Stimulated activated CD4-positive, alpha-beta T cell treated with anti-CD3 and anti-CD28 coated beads, Interleukin-4, amount 100 ng/mL, for 48 hours (primary cell): ENCODE measurements around the gene XIRP2.
"Not testable (repeated sequence)": the region's sequence is repeated elsewhere in the genome, so short reads cannot be mapped to it uniquely, and the experiment has no call there.

Experiments
- DNase-seq, 2 donors: peaks; one replicate each; pipeline ENCODE4 v3.0.0-alpha.2; 2020; ENCODE audit warnings: low read depth in 2 of 2

XIRP2 gene

DNA sequence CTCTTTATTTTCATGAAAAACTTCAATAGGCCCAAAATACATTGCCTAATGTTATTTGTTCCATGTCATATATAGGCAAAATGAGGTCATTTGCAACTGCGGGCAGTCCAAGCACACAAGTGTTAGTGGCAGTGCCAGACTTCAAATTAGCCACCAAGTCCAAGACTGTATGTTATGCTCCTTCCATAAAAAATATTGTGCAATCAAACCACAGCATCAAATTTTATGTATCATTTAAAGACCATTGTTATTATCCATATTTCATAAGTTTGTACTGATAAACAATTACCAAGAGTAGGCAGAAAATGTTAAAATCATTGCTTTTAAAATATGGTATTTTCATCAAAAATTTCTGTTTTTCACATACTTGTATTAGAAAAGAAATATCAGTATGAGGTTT is 54.1 kb downstream of the XIRP2 start:
- DNase-seq: no peak

DNA sequence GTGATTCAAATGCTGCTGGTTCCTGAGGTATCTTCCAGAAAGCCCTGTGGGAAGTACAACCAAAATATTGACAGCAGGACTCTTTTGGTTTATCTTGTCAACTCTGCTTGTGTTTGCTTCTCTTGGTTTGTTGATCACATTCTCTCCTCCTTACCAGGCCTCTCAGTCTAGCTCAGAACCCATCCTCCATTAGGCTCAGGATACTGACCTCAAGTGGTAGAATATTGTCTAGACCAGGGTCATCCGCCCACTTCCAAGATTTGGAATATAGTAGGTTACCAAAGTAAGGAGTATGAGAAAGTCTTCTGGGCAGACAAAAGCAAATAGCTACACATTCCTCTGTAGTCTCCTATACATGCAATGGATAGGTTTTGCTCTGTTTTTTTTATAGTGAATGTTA is 56.6 kb downstream of the XIRP2 start:
- DNase-seq: no peak

DNA sequence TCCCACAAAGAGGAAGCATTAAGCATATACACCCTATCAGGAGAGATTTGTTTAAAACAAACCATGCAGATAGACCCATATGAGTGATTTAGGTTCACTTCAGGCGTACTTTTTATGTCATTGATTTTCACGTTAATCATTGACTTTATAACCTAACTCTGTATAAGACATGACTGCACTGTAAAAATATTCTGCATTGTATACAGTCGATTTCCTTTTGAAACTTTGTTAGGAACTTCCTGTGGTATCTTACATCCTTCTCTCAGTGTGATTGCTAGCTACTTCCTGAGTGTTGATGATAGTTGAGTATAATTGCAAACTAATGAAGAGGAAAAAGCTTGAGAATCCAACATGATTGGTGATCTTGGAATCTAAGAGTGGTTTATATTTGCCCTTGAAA is 69.4 kb downstream of the XIRP2 start:
- DNase-seq: no peak

DNA sequence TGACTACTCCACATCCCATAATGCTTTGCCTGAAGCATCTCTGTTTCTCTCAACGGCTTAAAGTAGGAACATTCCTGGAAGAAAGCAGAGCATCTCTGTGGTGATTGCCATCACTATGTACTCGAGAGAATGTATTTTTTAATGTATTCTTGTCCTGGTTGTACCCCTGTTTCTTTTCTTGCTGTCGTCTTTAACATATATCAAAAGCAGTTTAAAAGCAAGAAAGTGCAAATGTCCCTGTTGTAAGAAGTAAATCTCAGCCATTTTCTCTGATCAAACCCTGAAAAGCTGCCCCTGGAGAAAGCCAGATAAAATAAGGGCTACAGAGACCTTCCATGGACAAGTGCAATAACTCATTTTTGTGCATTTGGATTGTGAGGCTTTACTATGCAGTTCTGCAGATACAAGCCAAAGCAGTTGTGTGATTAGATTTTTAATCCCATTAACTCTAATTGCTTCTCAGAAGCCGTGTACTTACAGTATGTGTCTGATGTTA is 70.8 kb downstream of the XIRP2 start:
- no peak for DNase-seq

DNA sequence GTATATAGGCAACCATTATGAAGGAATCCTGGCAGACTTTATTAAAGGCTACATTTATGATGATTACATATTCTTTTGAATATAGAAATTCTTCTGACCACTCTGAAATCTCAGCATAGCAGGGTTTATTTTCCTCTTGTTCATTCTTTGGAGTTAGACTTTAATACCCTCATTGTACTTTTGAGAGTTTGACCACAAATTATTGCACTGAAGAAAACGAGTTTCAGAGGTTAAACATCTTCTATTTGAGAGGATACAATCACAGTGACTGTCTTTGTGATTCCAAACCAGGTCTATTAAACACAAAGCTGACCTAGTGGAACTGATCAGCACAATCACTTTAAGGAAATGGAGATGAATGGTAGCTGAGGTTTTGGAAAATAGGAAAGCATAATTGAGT is 71.3 kb downstream of the XIRP2 start:
- DNase-seq: no peak

DNA sequence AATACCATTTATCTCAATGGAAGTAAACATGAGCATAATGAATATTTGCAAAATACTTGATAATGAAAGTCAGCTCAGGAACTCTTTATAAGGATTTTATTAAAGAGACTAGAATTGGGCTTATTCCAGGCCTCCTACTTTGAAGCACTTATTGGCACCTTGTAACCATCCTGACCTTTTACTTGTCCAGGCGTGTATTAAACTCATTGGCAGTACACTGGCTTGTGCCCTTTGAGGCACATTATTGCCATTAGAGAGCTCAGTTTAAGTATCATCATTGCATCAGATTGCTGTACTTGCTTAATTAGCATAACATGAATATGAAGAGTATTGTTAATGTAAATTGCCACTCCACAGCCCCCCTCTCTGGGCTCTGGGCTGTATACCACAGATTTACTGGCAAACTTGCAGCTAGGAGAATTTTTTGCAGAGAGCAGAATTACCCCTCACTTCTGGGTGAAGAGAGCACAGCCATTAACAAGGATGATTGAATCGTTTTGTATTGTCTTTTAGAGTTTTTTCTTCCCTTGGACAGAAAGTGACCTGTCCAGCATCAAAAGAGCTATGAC is 72.5 kb downstream of the XIRP2 start:
- no peak for DNase-seq

DNA sequence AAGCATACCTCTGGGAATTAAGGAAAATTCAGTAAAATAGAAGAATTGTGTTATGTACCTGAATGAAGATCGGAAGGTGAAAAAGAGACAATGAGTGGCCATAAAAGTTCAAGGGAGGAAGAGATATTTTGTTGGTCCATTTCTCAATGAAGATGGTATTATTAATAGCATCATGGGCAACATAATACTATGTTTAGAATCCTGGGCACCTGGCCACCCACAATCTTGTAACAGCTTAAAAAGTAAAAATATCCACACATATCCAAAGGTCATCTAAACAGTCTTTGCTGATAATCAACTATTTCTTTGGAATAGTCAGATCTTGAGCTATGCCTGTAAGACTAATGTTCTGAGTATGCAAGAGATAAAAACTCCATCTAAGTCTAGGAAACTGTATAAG is 73.7 kb downstream of the XIRP2 start:
- no peak for DNase-seq

DNA sequence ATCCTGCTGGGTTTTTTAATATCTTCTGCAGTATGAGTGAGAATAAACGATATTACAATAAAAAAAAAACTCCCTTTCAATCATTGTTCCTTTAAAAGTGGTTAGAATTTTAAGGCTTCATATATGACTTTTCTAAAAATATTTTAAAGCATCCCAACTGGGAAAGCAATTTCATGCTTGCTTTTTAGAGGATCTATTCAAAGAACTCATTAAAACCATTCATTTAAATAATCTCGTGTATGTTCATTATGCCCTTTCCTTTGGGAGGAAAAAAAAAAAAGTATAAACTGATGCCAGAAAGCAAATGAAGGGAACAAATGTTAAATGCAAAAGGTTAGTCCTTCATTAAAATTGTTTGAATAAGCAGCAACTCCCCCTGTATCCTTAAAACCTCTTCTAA is 81.2 kb downstream of the XIRP2 start:
- no peak for DNase-seq

DNA sequence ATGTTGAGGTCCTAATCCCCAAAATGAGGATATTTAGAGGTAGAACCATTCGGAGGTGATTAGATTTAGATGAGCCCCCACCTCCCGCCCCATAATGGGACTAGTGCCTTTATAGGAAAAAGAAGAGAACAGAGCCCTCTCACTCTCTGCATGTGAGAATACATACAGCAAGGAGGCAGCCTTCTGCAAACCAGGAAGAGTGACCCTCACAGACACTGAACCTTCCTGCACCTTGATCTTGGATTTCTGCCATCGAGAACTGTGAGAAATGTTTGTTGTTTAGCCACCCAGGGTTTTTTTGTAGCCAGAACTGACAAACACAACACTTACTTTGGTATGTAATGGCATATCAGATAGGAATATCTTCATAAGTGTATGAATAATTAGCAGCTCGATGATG is 83.7 kb downstream of the XIRP2 start:
- DNase-seq: no peak

DNA sequence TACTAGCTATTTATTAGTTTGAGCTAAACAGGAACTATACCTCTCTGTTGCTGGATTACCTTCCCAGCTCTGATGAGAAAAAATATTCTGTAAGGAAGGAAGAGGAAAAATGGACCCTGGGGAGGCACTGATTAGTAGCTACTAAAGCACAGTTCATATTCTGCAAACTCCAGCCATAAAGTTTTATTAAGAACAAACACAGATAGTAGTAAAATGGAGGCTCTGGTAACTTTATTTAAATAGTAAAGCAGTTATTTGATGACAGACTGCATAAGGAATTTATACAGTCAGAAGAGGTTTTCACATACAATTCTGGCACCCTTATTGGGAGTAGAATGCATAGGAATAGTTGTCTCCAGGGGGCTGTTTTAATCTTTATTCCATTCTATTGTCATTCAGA is 84.1 kb downstream of the XIRP2 start:
- no peak for DNase-seq

DNA sequence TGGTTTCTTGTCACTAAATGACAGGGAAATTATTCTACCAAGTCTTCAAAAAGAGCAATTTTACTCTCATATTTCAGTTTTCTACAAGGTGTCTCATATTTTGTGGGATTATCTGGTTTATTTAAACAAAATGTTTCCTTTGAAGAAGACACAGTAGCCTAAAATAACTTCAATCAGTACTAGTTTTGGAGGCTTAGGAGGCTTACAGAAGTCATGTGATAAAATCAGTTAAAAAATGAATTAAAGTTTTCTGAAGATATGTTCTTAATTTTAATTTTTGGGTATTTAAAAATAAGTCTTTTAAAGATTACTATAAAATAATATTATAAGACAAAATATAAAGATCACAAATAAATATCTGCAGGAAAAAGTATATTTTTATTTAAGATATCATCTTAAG is 95.9 kb downstream of the XIRP2 start:
- DNase-seq: no peak

DNA sequence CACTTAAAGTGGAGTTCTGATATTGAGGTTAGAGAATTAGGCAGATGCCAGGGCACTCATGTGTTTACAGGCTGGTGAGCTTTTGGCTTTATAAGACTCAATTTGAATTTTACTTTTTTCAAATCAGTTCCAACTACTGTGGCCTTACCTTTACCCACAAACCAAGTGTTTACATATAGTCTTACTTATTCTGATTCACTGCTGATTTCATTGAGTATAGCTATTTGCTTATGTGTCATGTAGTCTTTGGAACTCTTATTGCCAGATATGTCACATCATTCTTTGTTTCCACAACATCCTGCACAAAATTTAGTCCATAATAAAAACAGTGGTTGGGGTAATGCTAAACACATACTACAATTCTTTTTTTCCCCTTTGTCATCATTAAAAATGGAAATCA is 96.5 kb downstream of the XIRP2 start:
- no peak for DNase-seq

DNA sequence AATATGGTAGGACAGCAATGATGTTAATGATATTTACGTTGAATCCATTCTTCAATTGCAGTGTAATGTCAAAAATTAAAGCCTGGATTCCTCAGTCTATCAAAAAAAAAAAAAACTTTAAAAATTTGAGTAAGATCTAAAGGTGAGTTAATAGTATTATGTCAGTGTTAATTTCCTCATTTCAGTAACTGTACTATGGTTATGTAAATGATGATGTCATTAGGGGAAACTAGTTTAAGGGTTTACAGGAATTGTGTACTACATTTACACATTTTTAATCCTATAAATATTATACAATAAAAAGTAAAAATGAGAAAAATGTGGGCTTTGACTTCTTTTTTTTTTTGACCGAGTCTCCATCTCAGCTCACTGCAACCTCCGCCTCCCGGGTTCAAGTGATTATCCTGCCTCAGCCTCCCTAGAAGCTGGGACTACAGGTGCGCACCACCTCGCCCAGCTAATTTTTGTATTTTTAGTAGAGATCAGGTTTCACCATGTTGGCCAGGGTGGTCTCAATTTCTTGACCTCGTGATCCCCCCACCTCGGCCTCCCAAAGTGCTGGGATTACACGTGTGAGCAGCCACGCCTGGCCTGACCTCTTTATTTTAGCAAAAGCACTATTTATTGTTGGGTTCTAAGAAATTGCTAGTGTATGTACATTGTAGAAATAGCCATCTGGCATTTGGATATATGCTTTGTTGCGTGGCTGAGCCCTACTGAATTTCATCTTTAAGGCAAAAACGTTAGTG is 106.5 kb downstream of the XIRP2 start:
- no peak for DNase-seq

DNA sequence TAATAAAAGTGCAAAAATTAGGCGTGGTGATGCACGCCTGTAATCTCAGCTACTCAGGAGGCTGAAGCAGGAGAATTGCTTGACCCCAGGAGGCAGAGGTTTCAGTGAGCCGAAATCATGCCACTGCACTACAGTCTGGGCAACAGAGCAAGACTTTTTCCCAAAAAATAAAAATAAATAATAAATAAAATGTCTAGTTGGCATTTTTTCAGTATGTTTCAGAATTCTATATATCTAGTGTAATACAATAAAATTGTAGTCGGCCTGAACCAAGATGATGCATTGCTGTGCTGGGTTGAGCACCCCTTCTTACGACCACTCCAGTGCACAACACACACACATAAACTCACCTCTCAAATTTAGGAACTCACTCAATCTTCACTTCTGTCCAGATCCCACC is 108.2 kb downstream of the XIRP2 start:
- DNase-seq: no peak

DNA sequence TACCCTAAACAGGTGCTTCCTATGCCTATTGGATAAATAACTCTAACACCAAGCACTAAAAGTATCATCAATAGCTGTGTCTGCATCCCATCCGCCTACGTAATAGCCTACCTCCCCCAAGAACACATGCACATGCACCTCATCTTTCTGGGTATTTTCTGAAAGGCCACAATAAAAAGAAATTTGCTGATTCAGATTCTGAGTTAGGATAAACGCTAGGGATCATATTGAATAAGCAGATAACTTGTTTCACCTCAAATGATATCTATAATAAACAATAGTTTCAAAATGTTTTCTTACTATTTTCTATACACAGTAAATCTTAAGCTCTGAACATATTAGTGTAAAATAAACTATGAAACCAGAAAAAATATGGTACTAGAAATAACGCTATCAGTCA is 112.9 kb downstream of the XIRP2 start:
- DNase-seq: no peak

DNA sequence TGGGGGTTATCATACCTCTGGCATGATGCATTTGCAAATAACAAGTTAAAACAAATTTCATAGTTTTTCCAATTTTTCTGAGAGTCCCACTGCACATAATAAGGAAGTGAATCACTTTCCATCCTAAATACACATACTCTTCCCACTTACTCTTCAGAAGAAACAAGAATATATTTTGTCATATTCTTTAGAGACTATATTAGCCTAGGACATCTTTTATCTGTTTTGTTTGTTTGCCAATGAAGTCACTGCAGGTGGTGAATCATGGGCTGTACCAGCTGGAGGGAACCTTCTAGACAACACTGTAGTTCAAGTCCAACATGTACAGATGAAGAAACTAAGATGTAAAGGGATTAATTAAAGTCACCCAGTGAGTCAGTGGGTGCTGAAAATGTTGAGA is 116.8 kb downstream of the XIRP2 start:
- DNase-seq: no peak

DNA sequence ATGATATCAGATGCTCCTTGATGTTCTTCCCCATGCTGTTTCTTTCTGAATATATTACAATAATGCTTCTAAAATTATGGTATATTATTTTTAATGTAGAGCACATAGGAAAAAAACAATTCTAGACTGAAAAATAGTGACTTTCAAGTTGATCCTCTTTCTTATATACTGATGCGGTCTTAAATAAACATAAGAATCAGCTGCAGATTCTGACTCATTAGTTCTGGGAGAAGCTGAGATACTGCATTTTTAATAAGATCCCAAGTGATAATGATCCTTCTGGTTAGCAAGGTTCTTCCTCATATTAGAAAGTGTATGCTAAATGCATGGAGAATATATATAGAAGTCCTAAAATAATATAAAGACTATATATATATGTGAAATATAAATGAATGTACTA is 124.9 kb downstream of the XIRP2 start:
- no peak for DNase-seq

DNA sequence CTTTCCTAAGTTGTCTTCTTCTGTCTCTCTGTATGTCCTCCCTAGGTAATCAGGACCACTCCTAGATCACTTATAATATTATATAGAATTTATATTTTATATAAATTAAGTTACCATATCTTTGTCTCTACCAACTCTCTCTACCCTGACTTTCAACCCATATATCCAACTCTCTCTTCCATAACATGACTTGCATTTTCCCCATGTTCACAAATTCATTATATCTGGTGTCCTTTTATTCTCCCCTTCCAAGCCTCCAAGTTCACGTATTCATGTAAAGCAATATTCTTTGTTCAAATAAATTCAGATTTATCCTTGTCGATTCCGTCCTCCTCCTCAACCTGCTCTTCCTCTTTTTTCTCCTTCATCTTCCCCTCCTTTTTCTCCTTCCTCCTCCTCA is 127.5 kb downstream of the XIRP2 start:
- no peak for DNase-seq

DNA sequence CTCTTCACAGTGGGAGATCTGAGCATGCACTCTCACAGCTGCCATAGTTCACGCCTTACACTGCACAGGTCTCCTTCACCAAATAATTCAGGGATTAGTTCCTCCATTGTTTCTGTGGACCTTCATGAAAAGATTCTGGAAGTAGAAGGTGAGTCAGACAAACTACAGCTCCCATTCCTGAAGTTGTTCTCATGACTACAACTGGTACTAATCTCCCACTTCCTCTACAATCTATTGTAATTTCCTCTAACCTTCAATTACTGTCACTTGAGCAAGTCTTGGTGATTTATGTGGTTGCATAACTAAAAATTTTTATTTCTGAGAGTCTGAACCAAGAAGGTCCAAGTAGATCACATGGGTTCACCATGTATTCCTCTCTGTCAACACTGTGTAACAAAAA is 128.7 kb downstream of the XIRP2 start:
- no peak for DNase-seq

DNA sequence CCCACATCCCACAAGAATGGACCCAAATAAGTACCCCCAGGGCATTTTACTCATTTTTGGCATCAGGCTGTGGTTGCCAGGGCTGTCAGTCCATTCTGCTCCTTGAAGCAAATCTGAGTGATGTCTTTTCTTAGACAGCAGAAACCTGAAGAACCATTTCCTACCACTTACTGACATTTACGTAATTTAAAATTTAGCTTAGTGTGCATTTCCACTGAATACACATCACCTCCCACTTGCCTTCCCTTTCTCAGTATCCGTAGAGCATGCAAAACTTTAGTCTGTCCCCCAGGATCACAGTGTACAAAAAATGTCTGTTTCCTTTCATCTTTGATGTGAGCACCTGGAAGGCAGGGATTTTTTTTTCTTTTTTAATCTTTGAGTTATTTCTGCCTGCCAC is 130.3 kb downstream of the XIRP2 start:
- no peak for DNase-seq

DNA sequence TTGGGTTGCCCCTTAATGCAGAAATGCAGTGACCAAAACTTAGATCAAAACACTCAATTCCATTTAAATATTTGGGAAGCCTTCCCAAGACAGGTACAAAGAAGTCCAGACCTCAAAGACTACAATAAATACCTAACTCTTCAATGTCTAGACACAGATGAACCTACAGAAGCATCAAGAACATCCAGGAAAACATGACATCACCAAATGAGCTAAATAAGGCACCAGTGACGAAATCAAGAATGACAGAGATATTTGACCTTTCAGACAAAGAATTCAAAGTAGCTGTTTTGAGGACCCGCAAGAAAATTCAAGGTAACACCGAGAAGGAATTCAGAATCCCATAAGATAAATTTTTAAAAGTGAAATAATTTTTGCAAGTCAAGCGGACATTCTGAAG is 140.2 kb downstream of the XIRP2 start:
- no peak for DNase-seq

DNA sequence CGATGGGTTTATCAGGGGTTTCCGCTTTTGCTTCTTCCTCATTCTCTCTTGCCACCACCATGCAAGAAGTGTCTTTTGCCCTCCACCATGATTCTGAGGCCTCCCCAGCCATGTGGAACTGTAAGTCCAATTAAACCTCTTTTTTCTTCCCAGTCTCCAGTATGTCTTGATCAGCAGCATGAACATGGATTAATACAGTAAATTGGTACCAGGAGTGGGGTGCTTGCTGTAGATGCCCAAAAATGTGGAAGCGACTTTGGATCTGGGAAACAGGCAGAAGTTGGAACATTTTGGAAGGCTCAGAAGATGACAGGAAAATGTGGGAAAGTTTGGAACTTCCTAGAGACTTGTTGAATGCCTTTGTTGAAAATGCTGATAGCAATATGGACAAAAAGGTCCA is 146.7 kb downstream of the XIRP2 start:
- DNase-seq: not testable (repeated sequence)

DNA sequence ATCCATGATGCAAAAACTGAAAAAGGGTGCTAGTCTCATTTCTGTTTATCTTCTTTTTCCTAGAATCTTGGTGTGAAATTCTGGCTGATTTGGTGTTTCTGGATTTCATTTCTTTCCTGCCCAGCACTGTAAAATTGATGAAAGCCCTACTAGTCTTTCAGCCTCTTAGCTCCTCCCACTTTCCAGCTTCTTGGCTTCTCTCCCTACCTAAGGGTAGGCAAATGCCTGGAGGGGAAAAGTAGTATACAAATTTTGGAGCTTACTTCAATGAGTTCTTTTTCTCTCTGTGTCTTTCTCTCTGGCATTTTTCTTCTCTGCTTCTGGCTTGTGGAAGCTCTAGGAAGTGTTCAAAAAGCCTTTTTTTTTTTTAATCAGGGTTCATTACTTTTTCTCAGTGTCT is 160.5 kb downstream of the XIRP2 start:
- DNase-seq: no peak

DNA sequence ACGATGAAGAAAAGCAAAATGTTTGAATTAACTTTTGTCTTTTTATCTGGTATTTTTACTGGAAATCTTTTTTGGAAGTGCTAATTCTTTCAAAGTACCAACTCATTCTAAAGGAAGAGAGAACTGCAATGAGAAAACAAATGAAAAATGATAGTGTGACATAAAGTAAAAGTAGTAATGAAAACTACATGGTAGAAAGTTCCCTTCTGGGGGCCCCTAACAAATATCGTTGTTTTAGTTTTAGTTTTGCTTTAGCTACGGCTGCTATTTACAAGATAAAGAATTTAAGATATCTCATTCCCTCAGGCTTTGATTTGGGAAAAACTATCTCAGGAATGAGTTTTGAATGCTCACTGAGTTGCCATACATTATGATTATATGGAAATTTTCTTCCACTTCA is 161.4 kb downstream of the XIRP2 start:
- DNase-seq: no peak
